Measurements from ENCODE around the gene DLG2.
"Not testable (repeated sequence)": the region's sequence is repeated elsewhere in the genome, so short reads cannot be mapped to it uniquely, and the experiment has no call there.

DLG2 gene

DNA sequence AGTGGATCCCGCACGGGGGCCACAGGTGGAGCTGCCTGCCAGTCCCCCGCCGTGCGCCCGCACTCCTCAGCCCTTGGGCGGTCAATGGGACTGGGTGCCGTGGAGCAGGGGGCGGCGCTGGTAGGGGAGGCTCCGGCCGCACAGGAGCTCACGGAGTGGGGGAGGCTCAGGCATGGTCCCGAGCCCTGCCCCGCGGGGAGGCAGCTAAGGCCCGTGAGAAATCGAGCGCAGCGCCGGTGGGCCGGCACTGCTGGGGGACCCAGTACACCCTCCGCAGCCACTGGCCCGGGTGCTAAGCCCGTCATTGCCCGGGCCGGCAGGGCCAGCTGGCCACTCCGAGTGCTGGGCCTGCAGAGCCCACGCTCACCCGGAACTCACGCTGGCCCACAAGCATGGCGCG, 1318.7 kb downstream of the DLG2 start:
- DNase-seq = not testable (repeated sequence)

DNA sequence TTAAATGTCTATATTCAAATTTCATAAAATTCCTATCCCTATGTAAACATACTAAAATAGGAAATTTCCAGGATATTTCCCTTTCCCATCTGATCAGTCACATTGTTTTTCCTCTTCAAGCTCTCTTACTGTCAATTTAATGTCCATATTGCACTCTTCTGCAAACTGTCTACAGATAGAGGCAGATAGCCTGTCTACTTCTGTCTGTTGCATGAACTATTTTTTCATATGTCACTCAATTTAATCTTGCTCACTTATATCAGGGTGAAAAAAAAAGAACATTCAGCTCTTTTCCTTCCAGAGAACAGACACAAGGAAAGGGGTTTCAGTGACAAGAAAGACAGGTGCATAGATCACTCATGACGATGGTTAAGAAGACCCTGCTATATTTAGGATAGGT, 1327.1 kb downstream of the DLG2 start:
- DNase-seq = no peak

DNA sequence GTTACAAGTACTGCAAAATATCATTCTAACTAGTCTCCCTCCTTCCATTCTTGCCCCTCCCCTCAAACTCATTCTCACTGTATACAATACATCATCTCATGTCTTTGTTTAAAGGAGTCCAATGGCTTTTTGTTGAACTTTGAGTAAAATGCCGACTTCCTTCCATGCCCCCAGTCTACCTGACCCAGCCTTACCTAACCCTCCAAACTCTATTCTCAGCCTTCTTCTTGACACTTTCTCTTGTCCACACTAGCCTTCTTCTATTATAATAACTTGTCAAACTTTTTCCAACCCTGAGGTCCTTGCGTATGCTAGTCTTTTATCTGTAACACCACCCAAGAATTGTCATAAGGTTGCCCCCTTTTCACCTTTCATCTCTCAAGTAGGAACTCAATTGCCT, 1329.6 kb downstream of the DLG2 start:
- DNase-seq = no peak

DNA sequence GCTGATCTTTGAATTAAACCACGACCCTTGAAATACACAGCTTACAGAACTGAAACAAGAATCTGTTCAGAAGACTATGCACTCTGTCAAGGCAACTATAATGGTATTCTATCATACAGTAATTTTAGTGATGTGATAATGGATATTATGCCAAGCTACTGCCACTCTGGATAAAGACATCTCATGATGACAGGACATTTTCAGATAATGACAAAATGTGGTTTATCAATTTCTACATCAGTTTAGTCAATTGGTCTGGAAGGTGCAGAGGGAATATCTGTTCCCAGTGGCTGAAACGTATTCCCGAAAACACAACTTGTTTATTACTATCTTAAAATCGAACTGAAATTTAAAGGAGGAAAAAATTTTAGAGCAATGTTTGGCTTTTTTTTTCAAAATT, 1331.3 kb downstream of the DLG2 start:
- DNase-seq = no peak

- no peak for DNase-seq
Measured at GRCh38 chr11:84292955-84293354, 1334.2 kb downstream of the DLG2 start.

- DNase-seq = no peak
Measured at GRCh38 chr11:84292006-84292405, 1335.1 kb downstream of the DLG2 start.

- no peak for DNase-seq
Measured at GRCh38 chr11:84290647-84291046, 1336.5 kb downstream of the DLG2 start.

DNA sequence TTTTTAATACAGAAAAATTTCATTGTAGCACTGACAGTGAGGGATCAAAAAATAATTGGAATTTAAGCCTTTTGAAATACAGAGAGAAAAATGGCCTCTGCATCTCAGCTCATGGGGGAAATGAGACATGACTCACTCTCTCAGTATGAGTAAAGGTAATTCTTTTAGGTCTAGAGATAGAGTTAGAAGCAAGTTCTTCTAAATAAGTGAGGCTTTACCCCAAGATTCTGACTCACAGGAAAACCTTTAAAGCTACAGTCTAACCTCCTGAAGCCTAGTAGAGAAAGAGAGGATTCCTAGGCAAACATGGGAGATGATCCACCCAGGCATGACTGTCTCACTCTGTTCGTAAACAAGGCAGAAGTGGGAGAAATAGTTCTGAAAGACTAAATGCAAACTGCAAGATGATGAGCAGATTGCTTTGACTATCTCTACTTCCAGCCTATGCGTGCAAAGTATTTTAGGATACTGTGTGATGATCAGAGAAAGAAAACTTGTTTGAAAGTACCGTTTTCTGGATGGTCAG, 1337.7 kb downstream of the DLG2 start:
- no peak for DNase-seq

GRCh38 chr11:84273541-84273940, 1353.6 kb downstream of the DLG2 start:
- DNase-seq = no peak

GRCh38 chr11:84270466-84270865, 1356.7 kb downstream of the DLG2 start:
- DNase-seq = no peak

- peak; percentile 85 for DNase-seq
Measured at GRCh38 chr11:84264066-84264465, 1363.1 kb downstream of the DLG2 start.

GRCh38 chr11:84261707-84262106, 1365.4 kb downstream of the DLG2 start:
- peak; percentile 8 for DNase-seq

DNA sequence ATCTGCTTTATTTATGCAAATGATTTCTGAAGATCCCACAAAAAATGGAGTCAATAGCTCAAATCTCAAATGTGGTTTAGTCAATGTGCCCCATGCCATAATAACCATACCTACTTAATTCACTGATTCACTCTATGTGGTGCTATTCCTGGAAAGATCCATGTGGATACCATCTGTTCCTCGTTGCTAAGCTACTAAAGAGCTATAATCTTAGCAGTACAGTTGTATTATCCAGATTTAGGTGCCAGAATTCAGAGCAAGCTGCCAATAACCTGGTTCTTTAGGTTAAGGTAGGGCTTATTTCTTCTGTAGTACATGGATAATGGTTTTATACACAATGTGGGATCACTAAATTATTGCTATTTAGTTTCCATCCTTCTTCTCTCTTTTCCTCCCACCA, 1366.3 kb downstream of the DLG2 start:
- DNase-seq = no peak

GRCh38 chr11:84256618-84257017, 1370.5 kb downstream of the DLG2 start:
- DNase-seq = no peak

DNA sequence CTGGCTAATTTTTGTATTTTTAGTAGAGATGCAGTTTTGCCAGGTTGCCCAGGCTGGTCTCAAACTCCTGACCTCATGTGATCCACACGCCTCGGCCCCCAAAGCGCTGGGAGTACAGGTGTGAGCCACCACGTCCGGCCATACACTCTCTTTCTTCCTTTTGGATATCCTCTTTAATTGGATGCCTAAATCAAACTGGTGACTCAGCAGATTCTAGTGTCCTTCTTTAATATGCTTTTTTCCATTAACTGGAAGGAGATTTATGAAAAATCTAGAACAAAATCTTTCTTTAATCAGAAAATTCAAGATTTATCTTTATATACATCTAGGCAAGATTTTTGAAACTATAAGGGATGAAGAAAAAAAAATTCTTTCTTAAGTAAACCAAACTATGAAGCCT, 1371.7 kb downstream of the DLG2 start:
- DNase-seq = no peak

DNA sequence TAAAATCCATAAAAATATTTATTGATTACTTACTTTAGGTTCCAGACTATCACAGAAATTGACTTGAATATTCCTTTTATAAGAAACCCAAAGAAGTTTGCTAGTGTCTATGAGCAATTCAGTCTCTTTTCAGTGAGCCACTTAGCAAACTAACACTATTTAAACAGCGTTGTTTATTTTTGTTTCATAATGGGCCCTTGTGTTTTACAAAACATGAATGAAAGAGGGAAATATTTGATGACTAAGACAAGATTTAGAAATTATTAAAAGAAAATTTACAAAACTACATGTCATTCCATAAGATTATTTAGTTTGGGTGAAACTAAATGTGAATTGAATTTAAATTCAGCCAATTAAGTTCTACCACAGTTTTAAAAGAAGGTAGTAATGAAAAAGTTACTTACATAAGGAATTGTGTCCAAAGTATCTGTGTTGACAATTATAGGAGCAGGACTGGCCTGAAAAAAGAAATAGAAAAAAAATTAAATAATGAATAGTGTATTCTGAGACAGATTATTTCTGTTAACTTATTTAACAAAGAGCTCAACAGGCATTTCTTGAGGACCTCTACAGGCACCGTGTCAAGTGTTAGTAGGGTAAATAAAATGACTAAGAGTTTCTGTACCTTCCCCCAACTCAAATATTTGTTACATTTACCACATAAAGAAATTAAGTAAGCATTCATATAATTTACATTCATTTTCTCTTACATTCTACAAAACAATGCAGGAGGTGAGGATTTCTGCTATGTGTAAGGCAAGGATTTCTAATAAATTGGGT, 1376.1 kb downstream of the DLG2 start:
- no peak for DNase-seq

DNA sequence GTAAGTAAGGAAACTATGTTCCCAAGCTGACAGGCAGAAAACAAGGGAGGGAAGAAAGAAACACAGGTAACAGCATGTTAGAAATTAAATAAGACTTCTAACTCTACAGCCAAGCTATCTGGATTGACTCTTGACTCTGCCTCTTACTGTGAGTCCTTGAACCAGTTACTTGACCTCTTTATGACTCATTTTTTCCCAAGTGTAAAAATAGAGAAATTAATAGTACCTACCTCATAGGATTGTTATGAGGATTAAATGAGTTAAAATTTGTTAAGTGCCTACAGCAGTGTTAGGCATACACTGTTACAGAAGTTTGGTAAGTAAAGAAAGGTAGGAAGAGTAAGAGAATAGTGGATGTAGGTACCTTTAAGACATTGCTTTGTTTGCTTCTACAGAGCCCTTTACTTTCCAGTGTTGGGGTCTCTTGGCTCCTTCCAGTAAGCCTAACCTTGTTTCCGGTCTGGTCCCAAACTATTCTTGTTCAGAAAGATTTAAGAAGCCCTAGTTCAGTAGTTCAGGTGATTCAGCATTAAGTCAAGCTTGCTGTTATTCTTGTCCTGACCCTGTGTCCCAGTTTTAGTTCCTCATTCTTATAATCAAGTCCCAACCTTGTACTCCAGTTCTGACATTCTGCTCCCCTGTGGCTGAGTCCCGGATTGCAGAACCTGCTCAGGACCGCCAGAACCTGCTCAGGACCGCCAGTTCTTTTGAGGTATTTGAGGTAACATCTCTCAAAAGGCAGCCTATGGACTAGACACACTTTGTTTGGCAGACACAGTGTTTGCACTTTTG, 1377.6 kb downstream of the DLG2 start:
- no peak for DNase-seq

GRCh38 chr11:84247926-84248325, 1379.2 kb downstream of the DLG2 start:
- no peak for DNase-seq

DNA sequence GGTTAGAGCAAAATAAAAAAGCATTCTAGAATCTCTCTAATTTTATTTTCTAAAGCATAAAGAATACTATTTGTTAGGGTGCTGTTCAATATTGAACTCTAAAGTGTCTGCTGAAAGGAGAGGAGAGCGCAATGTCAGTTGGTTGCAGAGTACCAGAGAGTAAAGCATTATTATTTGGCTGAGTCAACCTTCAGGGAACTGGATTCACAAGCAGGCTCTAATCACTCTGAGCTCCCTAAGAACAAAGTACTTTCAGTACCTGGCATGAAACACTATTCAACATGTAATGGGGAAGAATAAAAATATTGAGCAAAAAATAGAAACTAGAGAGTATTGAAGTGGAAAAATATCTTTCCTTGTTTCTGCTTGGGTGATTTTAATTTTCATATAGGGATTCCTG, 1380.0 kb downstream of the DLG2 start:
- no peak for DNase-seq

- DNase-seq = no peak
Measured at GRCh38 chr11:84243629-84244263, 1383.4 kb downstream of the DLG2 start.

DNA sequence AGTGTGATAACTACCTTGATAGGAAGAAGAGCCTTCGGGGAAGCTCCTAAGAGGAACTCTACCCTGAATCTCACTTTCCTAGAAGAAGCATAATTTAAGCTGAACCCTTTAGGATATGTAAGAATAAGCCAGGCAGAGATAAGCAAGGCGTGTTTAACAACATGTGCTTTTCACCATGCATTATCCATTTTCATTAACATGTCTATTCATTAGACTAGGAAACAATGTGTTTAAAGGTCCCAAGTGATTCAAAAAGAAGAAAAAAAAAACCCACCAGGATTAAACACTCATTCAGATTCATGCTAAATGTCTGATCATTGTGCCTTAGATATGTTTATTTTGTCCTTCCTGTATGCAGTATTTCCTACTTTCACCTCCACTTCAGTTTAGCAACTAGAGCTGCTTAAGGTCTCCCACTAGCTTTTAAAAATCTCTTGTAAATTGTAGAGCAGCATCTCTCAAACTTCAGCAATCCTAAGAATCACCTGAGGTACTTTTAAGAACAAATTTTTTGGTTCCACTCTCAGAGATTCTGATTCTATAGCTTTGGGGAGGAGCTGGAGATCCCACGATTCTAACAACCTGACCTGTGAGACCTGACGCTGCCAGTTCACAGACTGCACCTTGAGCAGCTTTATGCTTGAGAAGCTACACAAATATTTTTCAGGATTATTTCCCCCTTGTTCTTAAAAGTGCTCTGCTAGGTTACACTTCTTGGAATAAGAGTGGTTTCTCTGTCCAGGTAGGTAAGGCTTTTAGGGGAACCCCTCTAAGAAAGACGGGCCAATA, 1385.6 kb downstream of the DLG2 start:
- no peak for DNase-seq

GRCh38 chr11:84240847-84241246, 1386.3 kb downstream of the DLG2 start:
- DNase-seq = no peak

GRCh38 chr11:84236436-84236835, 1390.7 kb downstream of the DLG2 start:
- no peak for DNase-seq

Measured in midbrain (tissue), 1 donor.